Hepatocyte (in vitro differentiated cells): ENCODE results near the gene GPC4. TPM values are rescaled to one million over a fixed set of nuclear protein-coding genes. Genes with fewer than 3 reads are reported as not detected.

Source experiments
- DNase-seq: peaks from one replicate; pipeline ENCODE4 v3.0.0-alpha.2; 2016; ENCODE audit warnings: low spot score
- H2AFZ ChIP-seq: fragments of 200-600 bp; sonication (generic); 2 replicates; pipeline ENCODE4 v1.6.0; 2016; ENCODE audit warnings: antibody characterized with exemption, mild to moderate bottlenecking
- H3K27ac ChIP-seq: fragments of 200-600 bp; sonication (generic); 2 replicates; pipeline ENCODE4 v1.5.1; 2016; ENCODE audit warnings: mild to moderate bottlenecking
- H3K27me3 ChIP-seq: fragments of 200-600 bp; sonication (generic); 2 replicates; pipeline ENCODE4 v1.6.1; 2016
- H3K36me3 ChIP-seq: fragments of 200-600 bp; sonication (generic); replicated peaks from 2 replicates; pipeline ENCODE4 v1.5.1; 2016; ENCODE audit warnings: low read depth; ENCODE audit not compliant: insufficient read depth
- H3K4me1 ChIP-seq: fragments of 200-600 bp; sonication (generic); 2 replicates; pipeline ENCODE4 v1.5.1; 2016; ENCODE audit warnings: mild to moderate bottlenecking, moderate library complexity; ENCODE audit not compliant: insufficient read depth
- H3K4me2 ChIP-seq: fragments of 200-600 bp; sonication (generic); 2 replicates; pipeline ENCODE4 v1.6.0; 2016
- H3K4me3 ChIP-seq: fragments of 200-600 bp; sonication (generic); 2 replicates; pipeline ENCODE4 v1.5.1; 2016; ENCODE audit warnings: mild to moderate bottlenecking
- H3K79me2 ChIP-seq: fragments of 200-600 bp; sonication (generic); 2 replicates; pipeline ENCODE4 v1.6.0; 2017; ENCODE audit warnings: mild to moderate bottlenecking
- H3K9me2 ChIP-seq: fragments of 200-600 bp; sonication (generic); replicated peaks from 2 replicates; pipeline ENCODE4 v1.6.0; 2017; ENCODE audit warnings: mild to moderate bottlenecking; ENCODE audit not compliant: insufficient read depth
- H3K9me3 ChIP-seq: fragments of 200-600 bp; sonication (generic); 2 replicates; pipeline ENCODE4 v1.5.1; 2016; ENCODE audit warnings: low read depth, mild to moderate bottlenecking
- H4K20me1 ChIP-seq: fragments of 200-600 bp; sonication (generic); 2 replicates; pipeline ENCODE4 v1.6.0; 2016; ENCODE audit warnings: mild to moderate bottlenecking; ENCODE audit not compliant: insufficient read depth, poor library complexity, severe bottlenecking
- EZH2 ChIP-seq: fragments of 200-600 bp; sonication (generic); IDR thresholded peaks from 2 replicates; pipeline ENCODE4 v1.6.1; 2016; ENCODE audit warnings: antibody characterized with exemption, mild to moderate bottlenecking, borderline replicate concordance
- EZH2phosphoT487 ChIP-seq: fragments of 200-600 bp; sonication (generic); IDR thresholded peaks from one replicate; pipeline ENCODE4 v1.6.1; 2018; ENCODE audit warnings: antibody characterized with exemption, mild to moderate bottlenecking, low read depth, moderate library complexity; ENCODE audit not compliant: unreplicated experiment, severe bottlenecking
- WGBS: methylation state at CpG from one replicate; pipeline ENCODE4 v1.1.6; 2016; ENCODE audit warnings: low lambda C conversion rate; ENCODE audit errors: missing lambda C conversion rate; 5-methylcytosine and 5-hydroxymethylcytosine counted together
- polyA plus RNA-seq: library from polyadenylated mRNA; unstranded; fragments of >200 nt; fragmentation: Nextera tagmentation; extraction: Ambion mirVana; gene quantifications from 2 replicates; pipeline ENCODE4 v1.2.1, GENCODE V29; 2016
- total RNA-seq: library from RNA; depleted of rRNA; stranded (reverse); fragments of >200 nt; gene quantifications from 2 replicates; pipeline ENCODE4 v1.2.3, GENCODE V29; 2014
- TF ChIP-seq, protein P1 (sequence below): fragments of 200-600 bp; sonication (generic); IDR thresholded peaks from 2 replicates; pipeline ENCODE4 v1.5.1; 2016; ENCODE audit warnings: antibody characterized with exemption, mild to moderate bottlenecking; ENCODE audit not compliant: poor library complexity

GPC4 gene
- total and polyA plus RNA-seq, 2 experiments from 2014 or later = 11.8 to 16.0 TPM

DNA sequence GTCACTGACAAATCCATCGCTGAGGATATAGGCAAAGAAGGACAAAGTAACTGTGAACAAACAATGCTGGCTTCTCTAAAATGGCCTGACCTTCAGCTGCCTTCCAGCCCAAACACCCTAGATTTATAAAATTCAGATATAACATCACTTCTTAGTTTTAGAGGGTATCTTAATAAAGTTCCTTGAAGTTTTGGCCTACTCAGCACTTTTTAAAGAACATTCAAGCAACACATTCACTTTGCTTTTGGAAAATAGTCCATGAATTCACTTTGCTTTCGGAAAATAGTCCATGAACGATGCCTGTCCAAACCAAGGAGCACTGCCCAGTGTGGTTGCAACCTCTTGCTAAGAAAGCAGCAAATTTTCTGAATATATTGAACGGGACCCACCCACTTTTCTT is 142.1 kb downstream of the GPC4 start:
- H3K27ac ChIP-seq = no peak overlapping the region
- H3K9me2 ChIP-seq = no peaks in the 10 kb centered on the region
- no peaks in the 10 kb centered on the region for H3K36me3 ChIP-seq
- H4K20me1 ChIP-seq = no peaks in the 10 kb centered on the region
- H3K27me3 ChIP-seq = no peaks in the 10 kb centered on the region
- no peaks in the 10 kb centered on the region for H3K4me1 ChIP-seq
- no peak overlapping the region for H3K4me2 ChIP-seq
- no peaks in the 10 kb centered on the region for H3K9me3 ChIP-seq
- H3K4me3 ChIP-seq = no peak overlapping the region
- H2AFZ ChIP-seq = no peak overlapping the region
- no peaks in the 10 kb centered on the region for H3K79me2 ChIP-seq
- no peak for TF ChIP-seq EZH2
- TF ChIP-seq EZH2phosphoT487 = no peak
- 74% methylated on average over 4 of the region's 4 CpGs for WGBS
- DNase-seq = no peak

DNA sequence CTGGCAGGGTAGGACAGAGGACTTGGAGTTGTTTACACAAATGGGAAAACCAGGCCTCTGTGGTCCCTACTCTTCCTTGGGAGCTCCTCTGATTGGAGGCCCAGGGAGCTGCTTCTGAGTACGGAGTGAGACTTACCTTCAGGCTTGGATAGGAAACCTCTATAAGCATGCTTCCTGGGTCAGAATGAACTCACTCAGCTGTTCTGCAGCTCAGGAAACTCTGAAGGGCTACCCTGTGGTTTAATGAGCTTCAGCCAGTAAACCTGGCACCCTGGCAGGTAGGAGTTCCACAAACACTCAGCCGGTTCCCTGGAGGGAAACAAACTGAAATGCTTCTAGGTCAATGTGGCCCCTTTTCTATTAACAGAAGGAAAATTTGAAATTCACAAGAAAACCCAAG is 146.1 kb downstream of the GPC4 start:
- Histone ChIP-seq H3K4me1 (no peaks in the 10 kb centered on the region), H3K27ac (no peak overlapping the region), H3K79me2 (no peaks in the 10 kb centered on the region), H2AFZ (no peak overlapping the region), H3K27me3 (no peaks in the 10 kb centered on the region), H3K4me3 (no peak overlapping the region), H3K9me3 (no peaks in the 10 kb centered on the region), H3K4me2 (no peak overlapping the region), H4K20me1 (no peaks in the 10 kb centered on the region), H3K9me2 (no peaks in the 10 kb centered on the region), H3K36me3 (no peaks in the 10 kb centered on the region)
- DNase-seq = no peak
- WGBS = 72% methylated on average over 2 of the region's 2 CpGs
- TF ChIP-seq EZH2phosphoT487 (no peak), EZH2 (no peak)
- TF ChIP-seq, protein P1, sequence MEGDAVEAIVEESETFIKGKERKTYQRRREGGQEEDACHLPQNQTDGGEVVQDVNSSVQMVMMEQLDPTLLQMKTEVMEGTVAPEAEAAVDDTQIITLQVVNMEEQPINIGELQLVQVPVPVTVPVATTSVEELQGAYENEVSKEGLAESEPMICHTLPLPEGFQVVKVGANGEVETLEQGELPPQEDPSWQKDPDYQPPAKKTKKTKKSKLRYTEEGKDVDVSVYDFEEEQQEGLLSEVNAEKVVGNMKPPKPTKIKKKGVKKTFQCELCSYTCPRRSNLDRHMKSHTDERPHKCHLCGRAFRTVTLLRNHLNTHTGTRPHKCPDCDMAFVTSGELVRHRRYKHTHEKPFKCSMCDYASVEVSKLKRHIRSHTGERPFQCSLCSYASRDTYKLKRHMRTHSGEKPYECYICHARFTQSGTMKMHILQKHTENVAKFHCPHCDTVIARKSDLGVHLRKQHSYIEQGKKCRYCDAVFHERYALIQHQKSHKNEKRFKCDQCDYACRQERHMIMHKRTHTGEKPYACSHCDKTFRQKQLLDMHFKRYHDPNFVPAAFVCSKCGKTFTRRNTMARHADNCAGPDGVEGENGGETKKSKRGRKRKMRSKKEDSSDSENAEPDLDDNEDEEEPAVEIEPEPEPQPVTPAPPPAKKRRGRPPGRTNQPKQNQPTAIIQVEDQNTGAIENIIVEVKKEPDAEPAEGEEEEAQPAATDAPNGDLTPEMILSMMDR = no peak

DNA sequence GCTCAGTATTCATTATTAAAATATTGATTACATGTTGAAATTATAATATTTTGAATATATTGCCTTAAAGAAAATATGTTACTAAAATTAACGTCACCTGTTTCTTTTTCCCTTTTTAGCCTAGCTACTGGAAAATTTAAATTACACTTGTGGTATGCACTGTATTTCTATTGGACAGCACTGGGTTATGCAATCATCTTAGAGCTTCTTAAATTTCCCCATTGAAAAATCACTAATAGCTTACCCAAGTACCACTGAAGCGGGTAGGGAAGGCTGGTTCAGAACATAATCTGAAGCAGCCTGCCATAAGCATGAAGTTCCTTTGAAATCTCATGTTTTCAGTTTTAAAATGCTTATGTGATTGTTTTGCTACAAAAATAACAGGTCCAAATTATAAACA is 147.7 kb downstream of the GPC4 start:
- Histone ChIP-seq H3K27ac (no peak overlapping the region), H3K36me3 (no peaks in the 10 kb centered on the region)

DNA sequence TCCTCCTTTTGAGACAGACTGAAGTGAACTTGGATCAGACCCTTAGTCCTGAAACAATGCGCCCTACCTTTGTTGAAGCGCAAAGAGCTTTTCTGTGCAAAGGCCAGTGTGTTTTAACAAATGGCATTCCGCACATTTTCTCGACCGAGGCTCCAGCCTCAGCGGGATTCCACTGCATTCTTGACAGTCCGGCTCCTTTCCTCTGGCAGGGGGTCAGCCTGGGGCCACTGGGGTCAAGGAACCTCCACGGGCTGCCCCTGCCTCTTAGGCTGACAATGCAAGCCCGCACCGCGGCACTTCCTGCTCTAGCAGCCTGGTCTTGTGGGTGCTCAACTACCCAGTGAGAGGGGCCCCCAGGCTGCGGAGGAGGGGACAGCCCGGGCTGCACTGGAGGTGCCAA is 150.0 kb downstream of the GPC4 start:
- peak overlapping the region; percentile 31 for H2AFZ ChIP-seq
- H3K79me2 ChIP-seq = no peaks in the 10 kb centered on the region
- DNase-seq = no peak
- peak overlapping the region; percentile 62 for H3K4me2 ChIP-seq
- H3K4me3 ChIP-seq = no peak overlapping the region
- no peaks in the 10 kb centered on the region for H4K20me1 ChIP-seq
- H3K36me3 ChIP-seq = no peaks in the 10 kb centered on the region
- no peaks in the 10 kb centered on the region for H3K9me2 ChIP-seq
- H3K27ac ChIP-seq = no peak overlapping the region
- H3K27me3 ChIP-seq = no peaks in the 10 kb centered on the region
- 35% methylated on average over 13 of the region's 13 CpGs for WGBS
- TF ChIP-seq EZH2 = no peak
- no peak for TF ChIP-seq EZH2phosphoT487
- no peaks in the 10 kb centered on the region for H3K4me1 ChIP-seq
- H3K9me3 ChIP-seq = no peaks in the 10 kb centered on the region

More for the DNA sequence above, 147.7 kb downstream of the GPC4 start:
- no peaks in the 10 kb centered on the region for H3K4me1 ChIP-seq
- TF ChIP-seq, protein P1 = no peak
- TF ChIP-seq EZH2 (no peak), EZH2phosphoT487 (no peak)
- no peaks in the 10 kb centered on the region for H3K9me3 ChIP-seq
- 86% methylated on average over 2 of the region's 2 CpGs for WGBS
- H3K79me2 ChIP-seq = no peaks in the 10 kb centered on the region
- no peaks in the 10 kb centered on the region for H3K9me2 ChIP-seq
- no peak overlapping the region for H3K4me2 ChIP-seq
- DNase-seq = no peak
- H3K4me3 ChIP-seq = no peak overlapping the region
- no peaks in the 10 kb centered on the region for H3K27me3 ChIP-seq
- H2AFZ ChIP-seq = no peak overlapping the region
- H4K20me1 ChIP-seq = no peaks in the 10 kb centered on the region
